Osteoblast (primary cell): ENCODE measurements around the gene MPST. TPM values are rescaled to one million over a fixed set of nuclear protein-coding genes. Genes with fewer than 3 reads are reported as not detected.

Experiments
- DNase-seq: peaks from one replicate; pipeline ENCODE4 v3.0.0; 2011; ENCODE audit warnings: low spot score, mixed read lengths; ENCODE audit not compliant: insufficient read length; ENCODE audit errors: missing footprints
- H2AFZ ChIP-seq: 2 replicates; pipeline ENCODE4 v1.6.0; 2011; ENCODE audit warnings: mild to moderate bottlenecking, low read length
- H3K27ac ChIP-seq: 2 replicates; pipeline ENCODE4 v1.5.1; 2011; ENCODE audit warnings: mild to moderate bottlenecking, low read depth, low read length, moderate library complexity
- H3K27me3 ChIP-seq: 2 replicates; pipeline ENCODE4 v1.6.0; 2012; ENCODE audit warnings: mild to moderate bottlenecking, control low read depth, inconsistent platforms, low read length, moderate library complexity; ENCODE audit not compliant: insufficient read depth
- H3K36me3 ChIP-seq: 2 replicates; pipeline ENCODE4 v1.5.1; 2011; ENCODE audit warnings: mild to moderate bottlenecking, low read length, control low read depth, moderate library complexity; ENCODE audit not compliant: insufficient read depth
- H3K4me1 ChIP-seq: 2 replicates; pipeline ENCODE4 v1.5.1; 2011; ENCODE audit warnings: mild to moderate bottlenecking, low read length, control low read depth, moderate library complexity; ENCODE audit not compliant: insufficient read depth
- H3K4me2 ChIP-seq: 2 replicates; pipeline ENCODE4 v1.6.0; 2011; ENCODE audit warnings: mild to moderate bottlenecking, low read length; ENCODE audit not compliant: insufficient read depth
- H3K4me3 ChIP-seq: fragments of 200-600 bp; sonication (generic); 3 replicates; pipeline ENCODE4 v1.5.1; 2012; ENCODE audit warnings: mild to moderate bottlenecking, low read length, inconsistent platforms; ENCODE audit not compliant: insufficient read depth
- H3K79me2 ChIP-seq: 2 replicates; pipeline ENCODE4 v1.6.0; 2012; ENCODE audit warnings: mild to moderate bottlenecking, low read length, control low read depth, inconsistent platforms; ENCODE audit not compliant: insufficient read depth
- H3K9me3 ChIP-seq: 2 replicates; pipeline ENCODE4 v1.5.1; 2011; ENCODE audit warnings: low read depth, low read length, control low read depth
- H4K20me1 ChIP-seq: 2 replicates; pipeline ENCODE4 v1.6.0; 2012; ENCODE audit warnings: mild to moderate bottlenecking, low read length, control low read depth; ENCODE audit not compliant: insufficient read depth
- CTCF ChIP-seq: IDR thresholded peaks from 2 replicates; pipeline ENCODE4 v1.5.1; 2011; ENCODE audit warnings: mild to moderate bottlenecking, low read depth, low read length, moderate library complexity; ENCODE audit errors: extremely low read depth
- total RNA-seq: library from RNA; depleted of rRNA; stranded (reverse); fragments of >200 nt; gene quantifications from 2 replicates; pipeline ENCODE4 v1.2.3, GENCODE V29; 2012

The MPST gene
- total RNA-seq, 1 donor = 91.6 TPM

GRCh38 chr22:37015587-37015878, 4.0 kb upstream of the MPST start:
- no peaks in the 10 kb centered on the region for H3K9me3 ChIP-seq
- H3K4me3 ChIP-seq = no peak overlapping the region
- TF ChIP-seq CTCF = no peak
- no peak for DNase-seq
- H3K4me1 ChIP-seq = peaks cover 12% of the 10 kb centered on the region
- H3K27me3 ChIP-seq = no peaks in the 10 kb centered on the region
- peaks cover 18% of the 10 kb centered on the region for H4K20me1 ChIP-seq
- no peak overlapping the region for H2AFZ ChIP-seq
- peaks cover 8% of the 10 kb centered on the region for H3K79me2 ChIP-seq
- H3K27ac ChIP-seq = no peak overlapping the region
- H3K4me2 ChIP-seq = no peak overlapping the region
- peaks cover 12% of the 10 kb centered on the region for H3K36me3 ChIP-seq

GRCh38 chr22:37016134-37016910, 3.2 kb upstream of the MPST start:
- Histone ChIP-seq H4K20me1 (peaks cover 18% of the 10 kb centered on the region), H3K27me3 (no peaks in the 10 kb centered on the region), H3K36me3 (peaks cover 12% of the 10 kb centered on the region), H3K79me2 (peaks cover 11% of the 10 kb centered on the region), H3K4me3 (no peak overlapping the region), H3K9me3 (no peaks in the 10 kb centered on the region), H2AFZ (no peak overlapping the region), H3K4me2 (no peak overlapping the region), H3K27ac (no peak overlapping the region), H3K4me1 (peaks cover 12% of the 10 kb centered on the region)
- DNase-seq = peak; percentile 38
- TF ChIP-seq CTCF = no peak

GRCh38 chr22:37017356-37017755, 2.2 kb upstream of the MPST start:
- Histone ChIP-seq H3K4me2 (peak overlapping the region; percentile 88), H2AFZ (no peak overlapping the region), H4K20me1 (peaks cover 26% of the 10 kb centered on the region), H3K79me2 (peaks cover 11% of the 10 kb centered on the region), H3K36me3 (peaks cover 12% of the 10 kb centered on the region), H3K9me3 (no peaks in the 10 kb centered on the region), H3K27me3 (no peaks in the 10 kb centered on the region), H3K4me1 (peaks cover 12% of the 10 kb centered on the region), H3K27ac (no peak overlapping the region), H3K4me3 (no peak overlapping the region)
- peak; percentile 84 for DNase-seq
- TF ChIP-seq CTCF = no peak

- H3K4me2 ChIP-seq = peak overlapping the region; percentile 88
- H3K27me3 ChIP-seq = no peaks in the 10 kb centered on the region
- peaks cover 27% of the 10 kb centered on the region for H4K20me1 ChIP-seq
- peak overlapping the region; percentile 88 for H3K4me3 ChIP-seq
- TF ChIP-seq CTCF = no peak
- DNase-seq = peak; percentile 45
- H2AFZ ChIP-seq = peak overlapping the region; percentile 85
- peaks cover 12% of the 10 kb centered on the region for H3K36me3 ChIP-seq
- no peaks in the 10 kb centered on the region for H3K9me3 ChIP-seq
- H3K4me1 ChIP-seq = peaks cover 12% of the 10 kb centered on the region
- H3K79me2 ChIP-seq = peaks cover 11% of the 10 kb centered on the region
- H3K27ac ChIP-seq = no peak overlapping the region
Measured at GRCh38 chr22:37018086-37018814, 1.3 kb upstream of the MPST start.
